ENCODE data around the gene SERPINA1. TPM values are rescaled to one million over a fixed set of nuclear protein-coding genes. Genes with fewer than 3 reads are reported as not detected.

Gene SERPINA1
- total RNA-seq, 1 donor from 2014 or later, result 4.4 TPM

DNA sequence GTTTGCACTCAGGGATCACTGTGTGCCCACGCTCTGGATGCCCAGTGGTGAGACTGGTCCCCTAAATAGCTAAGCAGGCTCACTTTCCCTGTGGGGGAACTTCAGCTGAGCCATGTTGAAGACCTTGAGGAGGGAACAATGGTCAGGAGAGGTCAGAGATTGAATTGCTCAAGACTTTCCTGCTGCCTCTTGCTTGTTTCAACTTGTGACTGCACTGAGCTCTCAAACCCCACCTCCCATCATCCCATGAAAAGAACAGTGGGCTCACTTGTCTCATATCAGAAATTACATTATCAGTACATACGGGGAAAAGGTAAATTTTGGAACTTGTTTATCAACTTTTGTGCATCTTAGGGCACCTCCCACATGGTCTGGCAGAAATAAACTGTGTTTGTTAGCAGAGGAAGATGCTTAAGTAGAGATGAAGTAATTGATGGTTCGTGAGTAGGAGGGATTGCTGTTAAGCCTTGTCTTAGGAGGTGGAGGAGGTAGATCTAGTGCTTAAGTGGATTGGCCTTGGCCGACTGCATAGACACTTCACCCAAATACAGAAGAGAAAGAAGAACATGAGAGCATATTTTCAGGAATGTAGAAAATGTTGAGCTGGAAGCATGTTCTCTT, 15.0 kb upstream of the SERPINA1 start:
- TF ChIP-seq, protein P1, sequence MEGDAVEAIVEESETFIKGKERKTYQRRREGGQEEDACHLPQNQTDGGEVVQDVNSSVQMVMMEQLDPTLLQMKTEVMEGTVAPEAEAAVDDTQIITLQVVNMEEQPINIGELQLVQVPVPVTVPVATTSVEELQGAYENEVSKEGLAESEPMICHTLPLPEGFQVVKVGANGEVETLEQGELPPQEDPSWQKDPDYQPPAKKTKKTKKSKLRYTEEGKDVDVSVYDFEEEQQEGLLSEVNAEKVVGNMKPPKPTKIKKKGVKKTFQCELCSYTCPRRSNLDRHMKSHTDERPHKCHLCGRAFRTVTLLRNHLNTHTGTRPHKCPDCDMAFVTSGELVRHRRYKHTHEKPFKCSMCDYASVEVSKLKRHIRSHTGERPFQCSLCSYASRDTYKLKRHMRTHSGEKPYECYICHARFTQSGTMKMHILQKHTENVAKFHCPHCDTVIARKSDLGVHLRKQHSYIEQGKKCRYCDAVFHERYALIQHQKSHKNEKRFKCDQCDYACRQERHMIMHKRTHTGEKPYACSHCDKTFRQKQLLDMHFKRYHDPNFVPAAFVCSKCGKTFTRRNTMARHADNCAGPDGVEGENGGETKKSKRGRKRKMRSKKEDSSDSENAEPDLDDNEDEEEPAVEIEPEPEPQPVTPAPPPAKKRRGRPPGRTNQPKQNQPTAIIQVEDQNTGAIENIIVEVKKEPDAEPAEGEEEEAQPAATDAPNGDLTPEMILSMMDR (IDR thresholded peaks at IDR 0.05; ENCODE audit: borderline replicate concordance), result no peak
- Histone ChIP-seq H3K4me3 (no peak overlapping the region), H3K36me3 (no peaks in the 10 kb centered on the region), H3K27me3 (ENCODE audit: low read depth) (peaks cover 62% of the 10 kb centered on the region), H3K27ac (replicated peaks) (no peak overlapping the region), H3K9me3 (replicated peaks) (peaks cover 27% of the 10 kb centered on the region), H3K4me1 (no peaks in the 10 kb centered on the region)
- intact Hi-C loops (cut with micrococcal nuclease), result no loop called here
- no peak for DNase-seq

DNA sequence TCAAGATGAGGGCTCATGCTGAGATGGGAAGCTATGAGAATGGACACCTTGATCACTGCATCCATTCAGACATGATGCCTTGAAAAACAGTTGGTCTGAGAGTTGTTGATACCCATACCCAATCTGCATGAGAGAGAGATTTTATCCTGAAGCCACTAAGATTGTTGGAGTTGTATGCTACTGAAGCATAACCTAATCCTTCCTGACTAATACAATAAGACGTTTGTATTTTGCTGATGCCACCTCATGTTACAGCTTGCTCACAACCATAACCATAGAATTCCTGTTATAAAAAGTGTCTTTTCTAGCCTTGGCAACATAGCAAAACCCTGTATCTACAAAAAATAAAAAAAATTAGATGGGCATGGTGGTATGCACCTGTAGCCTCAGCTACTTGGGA, 12.7 kb upstream of the SERPINA1 start:
- DNase-seq, result no peak
- Histone ChIP-seq H3K4me3 (no peak overlapping the region), H3K27ac (replicated peaks) (no peak overlapping the region), H3K4me1 (no peaks in the 10 kb centered on the region), H3K27me3 (ENCODE audit: low read depth) (peaks cover 85% of the 10 kb centered on the region), H3K36me3 (no peaks in the 10 kb centered on the region), H3K9me3 (replicated peaks) (peaks cover 7% of the 10 kb centered on the region)
- intact Hi-C loops (cut with micrococcal nuclease), result no loop called here
- TF ChIP-seq, protein P1 (IDR thresholded peaks at IDR 0.05; ENCODE audit: borderline replicate concordance), result no peak

DNA sequence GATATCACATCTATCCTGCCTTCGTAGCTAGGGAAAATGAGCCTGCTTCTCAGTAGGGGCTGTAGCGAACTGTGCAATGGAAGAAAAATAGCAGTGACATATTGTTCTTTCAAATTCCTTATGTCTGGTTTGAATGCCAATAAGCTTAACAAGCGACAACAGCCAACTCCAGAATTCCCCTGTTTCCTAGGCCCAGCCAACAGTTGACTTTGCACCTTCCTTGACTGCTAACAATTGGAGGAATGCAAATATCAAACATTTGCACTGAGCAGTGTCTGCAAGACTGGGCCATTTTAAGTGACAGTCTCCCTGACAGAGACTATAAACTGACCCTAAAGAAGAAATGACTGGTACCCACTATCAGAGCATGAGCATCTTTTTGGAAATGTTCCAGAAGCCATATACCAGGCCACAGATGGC, 12.0 kb upstream of the SERPINA1 start:
- intact Hi-C loops (cut with micrococcal nuclease), result no loop called here
- Histone ChIP-seq H3K4me3 (no peak overlapping the region), H3K27me3 (ENCODE audit: low read depth) (peaks cover 90% of the 10 kb centered on the region), H3K36me3 (no peaks in the 10 kb centered on the region), H3K4me1 (no peaks in the 10 kb centered on the region), H3K9me3 (replicated peaks) (peaks cover 7% of the 10 kb centered on the region), H3K27ac (replicated peaks) (no peak overlapping the region)
- DNase-seq, result no peak
- TF ChIP-seq, protein P1 (IDR thresholded peaks at IDR 0.05; ENCODE audit: borderline replicate concordance), result no peak

DNA sequence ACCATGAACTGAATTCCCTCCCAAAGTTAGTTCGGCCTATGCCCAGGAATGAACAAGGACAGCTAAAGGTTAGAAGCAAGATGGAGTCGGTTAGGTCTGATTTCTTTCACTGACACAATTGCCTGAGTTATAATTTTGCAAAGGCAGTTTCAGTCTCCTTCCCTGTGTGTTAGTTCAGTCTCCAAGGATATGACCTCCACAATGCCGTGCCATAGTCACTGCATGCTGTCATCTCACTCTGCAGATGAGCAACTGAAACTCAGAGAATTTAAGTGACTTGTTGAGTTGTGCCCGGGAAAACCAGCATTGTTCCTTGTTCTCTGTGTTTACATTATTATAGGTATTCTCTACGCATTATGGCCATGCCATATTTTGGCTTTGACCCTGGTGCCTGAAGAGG, 10.1 kb upstream of the SERPINA1 start:
- no peak for DNase-seq
- TF ChIP-seq, protein P1 (IDR thresholded peaks at IDR 0.05; ENCODE audit: borderline replicate concordance), result no peak
- peaks cover 87% of the 10 kb centered on the region for H3K27me3 ChIP-seq (ENCODE audit: low read depth)
- H3K4me1 ChIP-seq, result no peaks in the 10 kb centered on the region
- no peaks in the 10 kb centered on the region for H3K9me3 ChIP-seq (replicated peaks)
- intact Hi-C loops (cut with micrococcal nuclease), result no loop called here
- no peak overlapping the region for H3K27ac ChIP-seq (replicated peaks)
- no peaks in the 10 kb centered on the region for H3K36me3 ChIP-seq
- no peak overlapping the region for H3K4me3 ChIP-seq

DNA sequence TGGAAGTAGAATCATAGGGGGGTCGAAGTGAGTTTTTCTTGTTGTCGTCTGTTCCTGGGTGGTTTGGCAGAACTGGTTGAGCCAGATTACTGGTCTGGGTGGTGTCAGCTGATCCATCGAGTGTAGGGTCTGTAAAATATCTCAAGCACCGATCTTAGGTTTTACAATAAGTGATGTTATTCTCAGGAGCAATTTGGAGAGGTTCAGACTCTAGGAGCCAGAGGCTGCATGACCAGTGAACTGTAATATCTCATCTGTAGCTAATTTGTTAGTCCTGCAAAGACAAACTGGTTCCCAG, 9.7 kb upstream of the SERPINA1 start:
- Histone ChIP-seq H3K27ac (replicated peaks) (no peak overlapping the region), H3K36me3 (no peaks in the 10 kb centered on the region), H3K4me1 (no peaks in the 10 kb centered on the region), H3K27me3 (ENCODE audit: low read depth) (peaks cover 83% of the 10 kb centered on the region), H3K4me3 (no peak overlapping the region), H3K9me3 (replicated peaks) (no peaks in the 10 kb centered on the region)
- no peak for DNase-seq
- intact Hi-C loops (cut with micrococcal nuclease), result no loop called here
- TF ChIP-seq, protein P1 (IDR thresholded peaks at IDR 0.05; ENCODE audit: borderline replicate concordance), result no peak

Measured in left ventricle myocardium inferior (tissue), 1 donor.